ENCODE results near the gene PARD3.
A peak's percentile ranks its signal among the peaks of the same experiment; 100 is the strongest.

The PARD3 gene

DNA sequence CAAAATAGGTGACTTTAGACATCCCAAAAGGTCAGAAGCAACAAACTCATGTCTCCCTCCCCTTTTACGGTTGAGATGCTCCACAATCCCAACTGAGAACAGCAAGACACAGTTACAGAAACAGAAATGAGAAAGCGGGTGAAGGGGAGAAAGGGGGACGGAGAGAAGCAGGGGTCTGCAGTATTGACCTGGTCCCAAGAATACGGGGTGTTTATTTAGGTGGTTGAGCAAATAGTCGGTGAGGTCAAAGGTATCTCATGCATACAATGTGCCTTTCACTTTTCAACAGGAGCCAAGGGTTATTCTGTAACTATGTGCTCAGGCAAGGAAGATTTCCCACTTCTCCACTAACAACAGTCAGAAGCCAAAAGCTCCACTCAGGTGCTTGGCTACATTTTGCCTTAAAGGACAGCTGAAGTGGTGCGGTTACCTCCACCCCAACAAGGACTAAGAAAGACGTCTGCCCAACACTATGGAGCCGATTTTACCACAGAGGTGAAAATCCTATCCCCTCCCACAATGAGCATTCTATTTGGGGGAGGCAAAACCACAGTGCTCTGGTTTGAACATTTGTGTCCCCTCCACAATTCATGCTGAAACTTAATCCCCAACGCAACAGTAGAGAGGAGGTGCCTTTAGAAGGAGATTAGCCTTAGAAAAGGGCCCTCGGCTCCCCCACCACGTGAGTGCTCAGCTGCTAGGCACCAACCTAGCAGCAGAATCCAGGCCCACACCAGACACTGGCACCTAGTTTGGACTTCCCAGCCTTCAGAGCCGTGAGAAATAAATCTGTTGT is 77.9 kb downstream of the PARD3 start:
- ChIA-PET CTCF (no interaction called here), POLR2A (ENCODE audit: low non-redundant PET) (no interaction called here)
- TF ChIP-seq, protein P1, sequence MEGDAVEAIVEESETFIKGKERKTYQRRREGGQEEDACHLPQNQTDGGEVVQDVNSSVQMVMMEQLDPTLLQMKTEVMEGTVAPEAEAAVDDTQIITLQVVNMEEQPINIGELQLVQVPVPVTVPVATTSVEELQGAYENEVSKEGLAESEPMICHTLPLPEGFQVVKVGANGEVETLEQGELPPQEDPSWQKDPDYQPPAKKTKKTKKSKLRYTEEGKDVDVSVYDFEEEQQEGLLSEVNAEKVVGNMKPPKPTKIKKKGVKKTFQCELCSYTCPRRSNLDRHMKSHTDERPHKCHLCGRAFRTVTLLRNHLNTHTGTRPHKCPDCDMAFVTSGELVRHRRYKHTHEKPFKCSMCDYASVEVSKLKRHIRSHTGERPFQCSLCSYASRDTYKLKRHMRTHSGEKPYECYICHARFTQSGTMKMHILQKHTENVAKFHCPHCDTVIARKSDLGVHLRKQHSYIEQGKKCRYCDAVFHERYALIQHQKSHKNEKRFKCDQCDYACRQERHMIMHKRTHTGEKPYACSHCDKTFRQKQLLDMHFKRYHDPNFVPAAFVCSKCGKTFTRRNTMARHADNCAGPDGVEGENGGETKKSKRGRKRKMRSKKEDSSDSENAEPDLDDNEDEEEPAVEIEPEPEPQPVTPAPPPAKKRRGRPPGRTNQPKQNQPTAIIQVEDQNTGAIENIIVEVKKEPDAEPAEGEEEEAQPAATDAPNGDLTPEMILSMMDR (conservative IDR thresholded peaks at IDR 0.05; ENCODE audit: low read depth): no peak
- H3K27ac ChIP-seq: peak overlapping the region; percentile 19
- DNase-seq (ENCODE audit: low spot score): no peak

DNA sequence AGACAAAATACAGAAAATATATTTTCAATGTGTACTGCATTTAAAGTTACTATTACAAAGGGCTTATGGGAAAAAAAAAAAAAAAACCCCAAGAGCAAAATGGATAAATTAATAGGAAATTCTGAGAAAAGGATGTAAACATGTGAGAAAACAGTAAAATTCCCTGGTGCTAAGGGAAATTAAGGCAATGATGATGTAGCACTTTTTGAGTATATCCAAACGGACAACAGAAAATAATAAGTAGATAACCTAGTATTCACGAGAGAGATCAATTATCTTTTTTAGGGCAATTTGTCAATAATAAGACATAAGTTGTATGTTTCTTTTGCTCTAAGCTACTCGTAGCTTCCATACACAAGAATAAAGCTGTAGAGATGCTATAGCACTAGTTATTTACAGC is 80.2 kb downstream of the PARD3 start:
- CTCF ChIA-PET: interaction anchor here (0.6 kb wide), 1 partner anchor 181 kb away, joined by 5 read pairs; no protein-coding TSS in a partner anchor
- no peak for DNase-seq (ENCODE audit: low spot score)
- POLR2A ChIA-PET (ENCODE audit: low non-redundant PET): no interaction called here
- TF ChIP-seq, protein P1 (conservative IDR thresholded peaks at IDR 0.05; ENCODE audit: low read depth): no peak
- H3K27ac ChIP-seq: no peak overlapping the region

DNA sequence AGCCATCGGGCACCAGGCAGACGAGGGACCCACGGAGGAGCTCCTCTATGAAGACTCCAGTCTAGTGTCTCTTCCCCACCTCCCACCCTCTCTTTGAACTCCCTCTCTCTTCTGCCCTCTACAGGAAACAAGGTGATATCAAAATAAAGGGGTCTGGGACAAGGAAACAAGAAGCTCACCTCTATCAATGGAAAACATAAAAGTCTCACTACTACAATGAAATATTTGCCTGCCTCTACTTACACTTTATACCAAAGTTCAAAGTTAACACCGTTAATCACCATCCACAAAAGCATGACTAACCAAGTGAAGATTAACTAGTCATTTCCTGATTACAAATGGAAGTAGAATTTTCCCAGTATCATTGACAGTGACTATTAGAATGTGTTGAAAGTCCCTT is 82.2 kb downstream of the PARD3 start:
- CTCF ChIA-PET: interaction anchor here (0.6 to 1.6 kb wide), 4 partner anchors 12 to 1443 kb away, joined by 3 to 14 read pairs (median 4); no protein-coding TSS in a partner anchor
- H3K27ac ChIP-seq: peak overlapping the region; percentile 96
- POLR2A ChIA-PET (ENCODE audit: low non-redundant PET): no interaction called here
- peak; percentile 46 for DNase-seq (ENCODE audit: low spot score)
- TF ChIP-seq, protein P1 (conservative IDR thresholded peaks at IDR 0.05; ENCODE audit: low read depth): no peak

DNA sequence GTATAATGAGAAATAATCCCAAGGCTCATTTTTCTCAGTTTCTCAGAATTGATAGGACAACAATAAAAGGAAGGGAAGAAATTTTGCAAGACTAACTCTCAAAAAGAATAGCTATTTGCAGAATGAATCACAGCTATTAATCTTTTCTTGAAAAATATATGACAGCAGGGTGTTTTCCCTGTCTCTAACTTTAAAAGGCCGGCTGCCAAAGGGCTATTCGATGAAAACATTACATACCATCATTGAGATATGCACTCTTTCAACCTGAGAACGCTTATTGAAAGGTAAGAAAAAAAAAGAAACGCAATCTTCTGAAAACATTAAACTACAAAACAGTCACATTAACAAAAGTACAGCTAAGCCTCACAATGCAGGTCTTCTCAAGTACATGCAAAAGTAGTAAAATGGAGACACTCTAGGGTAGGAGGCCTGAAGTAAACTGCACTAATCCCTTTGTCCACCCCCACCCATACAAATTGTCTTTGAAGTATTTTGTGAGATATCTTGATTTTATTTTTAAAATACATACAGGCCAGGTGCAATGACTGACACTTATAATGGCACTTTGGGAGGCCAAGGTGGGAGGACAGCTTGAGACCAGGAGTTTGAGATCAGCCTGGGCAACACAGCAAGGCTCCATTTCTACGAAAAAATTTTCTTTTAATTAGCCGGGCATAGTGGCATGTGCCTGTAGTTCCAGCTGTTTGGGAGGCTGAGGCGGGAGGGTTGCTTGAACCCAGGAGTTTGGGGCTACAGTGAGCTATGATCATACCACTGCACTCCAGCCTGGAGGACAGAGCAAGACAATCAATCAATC is 83.0 kb downstream of the PARD3 start:
- TF ChIP-seq, protein P1 (conservative IDR thresholded peaks at IDR 0.05; ENCODE audit: low read depth): no peak
- peak overlapping the region; percentile 96 for H3K27ac ChIP-seq
- ChIA-PET POLR2A (ENCODE audit: low non-redundant PET) (no interaction called here), CTCF (interaction anchor here (0.6 to 1.6 kb wide), 6 partner anchors 8 to 1442 kb away, joined by 3 to 14 read pairs (median 5); no protein-coding TSS in a partner anchor)
- peak; percentile 78 for DNase-seq (ENCODE audit: low spot score)

DNA sequence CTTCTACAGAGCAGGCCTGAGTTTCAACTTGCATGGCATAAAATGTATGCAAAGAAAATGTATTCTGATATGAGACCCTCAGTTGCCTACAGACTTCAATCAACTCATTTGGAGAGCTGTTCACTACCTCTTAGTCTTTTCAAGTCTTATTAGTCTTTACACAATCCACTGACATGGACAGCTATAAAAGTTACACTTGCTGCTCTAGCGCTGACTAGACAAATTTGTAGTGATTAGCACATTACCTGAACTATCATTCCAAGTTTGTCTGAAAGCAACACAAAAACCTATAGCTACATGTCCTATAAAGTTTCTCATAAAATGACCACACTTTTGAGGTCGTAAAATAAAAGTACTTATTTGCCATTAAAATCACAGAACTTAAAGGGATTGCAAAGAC is 83.9 kb downstream of the PARD3 start:
- ChIA-PET CTCF (interaction anchor here (0.6 to 1.1 kb wide), 2 partner anchors 9 to 26 kb away, joined by 4 to 5 read pairs; no protein-coding TSS in a partner anchor), POLR2A (ENCODE audit: low non-redundant PET) (no interaction called here)
- no peak overlapping the region for H3K27ac ChIP-seq
- TF ChIP-seq, protein P1 (conservative IDR thresholded peaks at IDR 0.05; ENCODE audit: low read depth): no peak
- DNase-seq (ENCODE audit: low spot score): no peak

DNA sequence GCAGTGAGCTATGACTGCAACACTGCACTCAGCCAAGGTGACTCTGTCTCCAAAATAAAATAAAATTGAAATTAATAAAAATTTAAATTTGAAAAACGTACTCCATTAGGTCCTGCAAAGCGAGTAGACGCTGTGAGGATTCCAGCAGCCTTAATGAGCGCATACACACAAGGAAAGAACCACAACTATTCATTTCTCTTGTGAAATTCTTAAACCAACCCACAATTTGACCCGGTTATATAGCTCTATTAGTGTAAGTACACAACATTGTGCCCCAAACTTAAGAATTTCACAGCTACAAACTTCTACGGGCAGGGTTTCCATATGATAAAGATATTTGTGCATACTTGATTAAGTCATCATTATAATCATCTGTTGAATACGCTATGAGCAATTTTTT is 84.4 kb downstream of the PARD3 start:
- DNase-seq (ENCODE audit: low spot score): no peak
- TF ChIP-seq, protein P1 (conservative IDR thresholded peaks at IDR 0.05; ENCODE audit: low read depth): no peak
- POLR2A ChIA-PET (ENCODE audit: low non-redundant PET): no interaction called here
- CTCF ChIA-PET: interaction anchor here (1.1 kb wide), 1 partner anchor 9 kb away, joined by 5 read pairs; no protein-coding TSS in a partner anchor
- peak overlapping the region; percentile 62 for H3K27ac ChIP-seq

Data from RWPE1 (cell line).